AG09319 (cell line): Measurements from ENCODE around the gene THADA.

Source experiments
- DNase-seq: peaks from one replicate; pipeline ENCODE4 v3.0.0-alpha.2; 2010; ENCODE audit warnings: low read depth; ENCODE audit errors: extremely low read depth
- CTCF ChIP-seq: IDR thresholded peaks from 2 replicates; pipeline ENCODE4 v1.5.1; 2011; ENCODE audit warnings: low read depth, mild to moderate bottlenecking, inconsistent platforms, low read length, moderate library complexity

The THADA gene

DNA sequence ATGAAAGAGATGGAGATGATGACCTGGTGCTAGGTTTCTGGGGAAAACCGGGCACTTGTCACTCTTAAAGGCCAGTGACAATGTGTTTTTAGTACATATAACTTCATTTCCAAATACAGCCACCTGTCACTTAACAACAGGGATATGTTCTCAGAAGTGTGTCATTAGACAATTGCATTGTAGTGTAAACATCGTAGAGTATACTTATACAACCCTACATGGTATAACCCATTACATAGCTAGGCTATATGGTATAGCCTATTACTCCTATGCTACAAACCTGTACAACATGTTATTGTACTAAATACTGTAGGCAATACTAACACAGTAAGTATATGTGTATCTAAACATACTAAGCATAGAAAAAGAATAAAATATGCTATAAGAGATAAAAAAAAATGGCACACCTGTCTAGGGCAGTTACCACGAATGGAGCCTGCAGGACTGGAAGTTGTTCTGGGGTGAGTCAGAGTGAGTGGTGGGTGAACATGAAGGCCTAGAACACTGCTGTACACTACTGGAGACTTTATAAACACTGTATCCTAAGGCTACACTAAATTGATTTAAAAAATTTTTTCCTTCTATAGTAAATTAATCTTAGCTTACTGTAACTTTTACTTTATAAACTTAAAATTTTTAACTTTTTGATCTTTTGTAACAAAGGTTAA, 123.2 kb downstream of the THADA start:
- no peak for DNase-seq

GRCh38 chr2:43469713-43470112, 126.1 kb downstream of the THADA start:
- no peak for TF ChIP-seq CTCF
- no peak for DNase-seq

More for the DNA sequence above, 123.2 kb downstream of the THADA start:
- TF ChIP-seq CTCF, result no peak

GRCh38 chr2:43469094-43469493, 126.7 kb downstream of the THADA start:
- no peak for DNase-seq
- no peak for TF ChIP-seq CTCF

DNA sequence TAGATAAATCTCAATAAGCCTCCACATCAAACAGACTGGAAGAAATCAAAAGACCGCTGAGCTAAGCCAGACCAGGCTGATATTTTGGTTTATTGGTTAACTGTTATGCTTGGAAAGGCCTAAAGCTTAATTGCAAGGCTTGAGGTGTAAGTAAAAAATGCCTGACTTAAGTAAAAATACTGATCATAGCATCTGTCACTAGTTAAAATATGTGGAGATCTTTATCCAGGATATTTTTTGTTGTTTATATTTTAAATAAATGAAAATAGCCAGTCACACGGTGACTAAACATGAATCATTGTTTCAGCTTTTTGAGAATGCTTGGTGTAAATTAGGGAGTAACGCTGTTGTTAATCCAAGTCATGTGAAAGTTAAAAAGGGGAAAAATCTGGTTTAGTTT, 127.9 kb downstream of the THADA start:
- no peak for TF ChIP-seq CTCF
- no peak for DNase-seq

DNA sequence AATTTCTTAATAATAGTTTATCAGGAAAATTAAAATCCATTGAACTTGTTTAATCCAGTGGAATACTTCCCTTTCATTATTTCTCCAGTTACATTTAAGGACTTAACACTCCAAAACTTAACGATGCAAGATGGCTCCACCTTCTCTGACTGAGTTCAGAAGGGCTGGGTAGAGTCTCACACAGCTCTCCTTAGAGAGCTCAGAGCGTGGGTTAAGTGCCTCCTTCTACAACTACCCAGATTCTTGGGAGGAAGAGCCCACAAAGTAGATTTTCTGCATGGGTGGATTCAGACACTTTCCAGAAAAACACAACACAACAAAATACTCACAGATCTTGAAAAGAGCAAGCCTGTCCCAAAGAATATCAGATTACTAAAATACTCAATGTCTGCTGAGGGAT, 130.6 kb downstream of the THADA start:
- DNase-seq, result no peak
- no peak for TF ChIP-seq CTCF

GRCh38 chr2:43464590-43464989, 131.2 kb downstream of the THADA start:
- no peak for TF ChIP-seq CTCF
- no peak for DNase-seq

DNA sequence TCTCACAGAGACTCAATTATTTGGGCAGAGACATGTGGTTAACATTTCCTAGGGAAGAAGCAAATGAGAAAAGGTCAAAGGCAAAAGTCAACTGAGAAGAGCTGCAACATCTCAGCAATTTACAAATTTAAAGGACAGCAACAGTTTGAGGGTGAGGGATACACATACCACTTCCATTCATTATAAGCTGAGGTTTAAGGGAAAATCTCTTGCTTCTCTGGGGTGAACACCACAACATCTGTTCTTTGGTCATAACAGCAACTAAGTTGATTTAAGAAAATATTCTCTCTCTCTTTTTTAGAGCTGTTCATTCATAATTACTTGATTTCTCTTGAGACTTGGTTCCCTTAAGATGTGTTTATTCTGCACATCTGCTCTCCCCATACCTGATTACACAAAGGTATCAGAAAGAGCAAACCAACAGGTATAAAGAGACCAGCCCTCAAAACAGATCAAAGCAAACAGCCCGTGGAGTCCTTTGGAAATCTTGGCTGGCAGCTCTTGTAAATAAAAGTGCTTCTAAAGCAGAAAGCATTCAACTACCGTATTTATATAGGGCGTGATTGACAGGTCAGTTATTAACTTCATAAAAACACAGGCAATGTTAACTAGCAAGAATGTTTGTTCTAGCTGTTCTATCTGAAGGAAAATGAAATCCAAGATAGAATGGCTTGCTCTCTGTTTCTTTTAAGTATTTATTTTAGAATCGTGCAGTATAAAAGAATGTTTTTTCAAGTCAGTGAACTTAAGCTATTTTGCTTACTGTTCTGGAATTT, 132.8 kb downstream of the THADA start:
- TF ChIP-seq CTCF, result no peak
- no peak for DNase-seq
